Measurements from ENCODE around the gene NPLOC4. TPM values are rescaled to one million over a fixed set of nuclear protein-coding genes. Genes with fewer than 3 reads are reported as not detected.

Gene NPLOC4
- total and polyA plus RNA-seq, 9 of the 15 experiments (the other 6 are each of a cell fraction or from before 2014, with no cell fraction given) = 1.5 to 116 (median 64.5) TPM

- TF ChIP-seq ESRRB (CRISPR knock-in tag; IDR thresholded peaks at IDR 0.05; ENCODE audit: borderline replicate concordance) (no peak), RBM34 (IDR thresholded peaks at IDR 0.05; ENCODE audit: borderline replicate concordance, insufficient read depth, low read length) (no peak), ELF2 (CRISPR knock-in tag; IDR thresholded peaks at IDR 0.05) (no peak), ZNF282 (CRISPR knock-in tag; IDR thresholded peaks at IDR 0.05) (0 out of 2 replicates have a peak, but pooled peaks have one; percentile 30), L3MBTL2 (IDR thresholded peaks at IDR 0.05) (peak; percentile 95), KAT7 (CRISPR knock-in tag; IDR thresholded peaks at IDR 0.05; ENCODE audit: borderline replicate concordance) (0 out of 2 replicates have a peak, but pooled peaks have one; percentile 60), FOXK1 (CRISPR knock-in tag; IDR thresholded peaks at IDR 0.05; ENCODE audit: borderline replicate concordance) (peak; percentile 85; the same call in 1 of the 2 replicates), CREB1 (IDR thresholded peaks at IDR 0.05) (no peak), CREB1 (CRISPR knock-in tag; IDR thresholded peaks at IDR 0.05) (peak; percentile 37; the same call in 1 of the 2 replicates), TBP (optimal IDR thresholded peaks at IDR 0.05; ENCODE audit: low read depth, low read length) (peak; percentile 9), NFE2 (IDR thresholded peaks at IDR 0.05; ENCODE audit: low read depth) (peak; percentile 60), E2F6 (IDR thresholded peaks at IDR 0.05; ENCODE audit: borderline replicate concordance in 1 of 2, extremely low read depth in 1 of 2, insufficient read depth in 1 of 2, insufficient read length in 1 of 2, low read depth in 1 of 2, low read length in 1 of 2, poor library complexity in 1 of 2, severe bottlenecking in 1 of 2) (peak; percentile 96 to 98)
- TF ChIP-seq, protein P1, sequence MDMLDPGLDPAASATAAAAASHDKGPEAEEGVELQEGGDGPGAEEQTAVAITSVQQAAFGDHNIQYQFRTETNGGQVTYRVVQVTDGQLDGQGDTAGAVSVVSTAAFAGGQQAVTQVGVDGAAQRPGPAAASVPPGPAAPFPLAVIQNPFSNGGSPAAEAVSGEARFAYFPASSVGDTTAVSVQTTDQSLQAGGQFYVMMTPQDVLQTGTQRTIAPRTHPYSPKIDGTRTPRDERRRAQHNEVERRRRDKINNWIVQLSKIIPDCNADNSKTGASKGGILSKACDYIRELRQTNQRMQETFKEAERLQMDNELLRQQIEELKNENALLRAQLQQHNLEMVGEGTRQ (CRISPR knock-in tag; IDR thresholded peaks at IDR 0.05) = peak; percentile 43; the same call in 1 of the 2 replicates
Observed at GRCh38 chr17:81684442-81684911, 47.6 kb upstream of the NPLOC4 start (continued).

Measured in K562 (cell line).